ENCODE measurements around the gene TMPRSS6.

TMPRSS6 gene

DNA sequence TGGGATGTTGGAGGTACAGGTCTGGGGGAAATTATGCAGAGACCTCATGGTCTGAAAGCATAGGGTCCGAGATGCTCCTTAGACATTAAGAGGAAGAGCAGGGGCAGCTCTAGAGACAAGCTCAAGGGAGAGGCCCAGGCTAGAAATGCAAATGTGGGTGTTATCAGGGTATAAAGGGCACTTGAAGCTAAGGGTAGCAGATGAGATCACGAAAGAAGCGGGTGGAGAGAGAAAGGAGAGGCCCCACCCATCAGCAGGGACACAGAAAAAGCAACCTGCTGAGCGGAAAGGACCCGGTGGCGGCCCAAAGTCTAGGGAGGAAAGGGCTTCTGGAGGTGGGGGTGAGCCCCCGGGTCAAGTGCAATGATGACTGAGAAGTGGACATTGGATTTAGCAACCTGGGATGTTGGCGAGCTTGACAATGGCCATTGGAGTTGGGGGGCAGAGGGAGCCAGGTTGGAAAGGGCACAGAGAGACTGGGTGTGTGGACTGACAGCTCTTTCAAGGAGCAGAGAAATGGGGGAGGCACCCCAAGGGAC is 8.9 kb downstream of the TMPRSS6 start:
- Histone ChIP-seq H3K9me3 (ENCODE audit: insufficient read depth, low read length) (no peaks in the 10 kb centered on the region), H3K27me3 (ENCODE audit: low read length) (no peaks in the 10 kb centered on the region), H3K9me2 (replicated peaks; ENCODE audit: insufficient read depth, low read length) (no peaks in the 10 kb centered on the region), H3K36me3 (ENCODE audit: low read length) (no peaks in the 10 kb centered on the region), H3K79me2 (ENCODE audit: insufficient read depth, low read length) (no peaks in the 10 kb centered on the region), H3K4me3 (ENCODE audit: insufficient read depth, low read length, poor library complexity, severe bottlenecking) (no peak overlapping the region), H4K20me1 (ENCODE audit: low read depth, low read length) (no peaks in the 10 kb centered on the region), H2AFZ (ENCODE audit: low read depth, low read length, severe bottlenecking) (no peak overlapping the region), H3F3A (ENCODE audit: insufficient read depth) (no peaks in the 10 kb centered on the region), H3K4me2 (ENCODE audit: low read depth, low read length, poor library complexity, severe bottlenecking) (no peak overlapping the region), H3K27ac (ENCODE audit: low read depth, low read length) (no peak overlapping the region), H3K9ac (ENCODE audit: low read length) (no peak overlapping the region)
- TF ChIP-seq EZH2phosphoT487 (conservative IDR thresholded peaks at IDR 0.05; ENCODE audit: low read length): no peak
- TF ChIP-seq, protein P1, sequence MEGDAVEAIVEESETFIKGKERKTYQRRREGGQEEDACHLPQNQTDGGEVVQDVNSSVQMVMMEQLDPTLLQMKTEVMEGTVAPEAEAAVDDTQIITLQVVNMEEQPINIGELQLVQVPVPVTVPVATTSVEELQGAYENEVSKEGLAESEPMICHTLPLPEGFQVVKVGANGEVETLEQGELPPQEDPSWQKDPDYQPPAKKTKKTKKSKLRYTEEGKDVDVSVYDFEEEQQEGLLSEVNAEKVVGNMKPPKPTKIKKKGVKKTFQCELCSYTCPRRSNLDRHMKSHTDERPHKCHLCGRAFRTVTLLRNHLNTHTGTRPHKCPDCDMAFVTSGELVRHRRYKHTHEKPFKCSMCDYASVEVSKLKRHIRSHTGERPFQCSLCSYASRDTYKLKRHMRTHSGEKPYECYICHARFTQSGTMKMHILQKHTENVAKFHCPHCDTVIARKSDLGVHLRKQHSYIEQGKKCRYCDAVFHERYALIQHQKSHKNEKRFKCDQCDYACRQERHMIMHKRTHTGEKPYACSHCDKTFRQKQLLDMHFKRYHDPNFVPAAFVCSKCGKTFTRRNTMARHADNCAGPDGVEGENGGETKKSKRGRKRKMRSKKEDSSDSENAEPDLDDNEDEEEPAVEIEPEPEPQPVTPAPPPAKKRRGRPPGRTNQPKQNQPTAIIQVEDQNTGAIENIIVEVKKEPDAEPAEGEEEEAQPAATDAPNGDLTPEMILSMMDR (IDR thresholded peaks at IDR 0.05; ENCODE audit: insufficient read depth, low read length, poor library complexity, severe bottlenecking): no peak

DNA sequence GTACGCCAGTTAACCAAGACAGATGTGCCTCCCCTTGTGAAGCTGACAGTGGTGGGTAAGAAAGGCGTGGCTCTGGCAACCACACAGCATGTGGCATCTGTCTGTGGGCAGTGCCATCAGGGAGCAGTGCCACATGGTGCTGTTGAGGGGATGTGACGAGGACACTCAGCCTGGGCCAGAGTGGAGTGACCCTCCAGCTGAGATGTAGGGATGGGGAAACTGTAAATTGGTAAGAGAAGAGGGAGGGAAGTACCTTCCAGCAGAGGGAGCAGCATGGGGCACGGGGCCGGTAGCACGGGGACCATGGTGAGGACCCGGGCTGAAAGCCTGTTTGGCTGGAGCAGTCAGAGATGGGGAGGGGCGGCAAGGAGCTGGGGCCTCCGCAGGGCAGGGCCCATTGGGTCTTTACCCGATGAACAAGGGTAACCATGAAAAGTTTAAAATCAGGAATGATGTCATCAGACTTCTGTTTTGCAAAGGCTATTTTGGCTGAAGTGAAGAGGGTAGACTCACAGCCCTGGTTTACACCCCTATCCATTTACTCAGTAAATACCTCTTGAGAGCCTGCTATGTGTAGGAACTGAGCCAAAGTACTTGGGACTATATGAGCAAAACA is 10.4 kb downstream of the TMPRSS6 start:
- H3K4me3 ChIP-seq (ENCODE audit: insufficient read depth, low read length, poor library complexity, severe bottlenecking): no peak overlapping the region
- no peak overlapping the region for H3K4me2 ChIP-seq (ENCODE audit: low read depth, low read length, poor library complexity, severe bottlenecking)
- H3K36me3 ChIP-seq (ENCODE audit: low read length): no peaks in the 10 kb centered on the region
- no peaks in the 10 kb centered on the region for H3K79me2 ChIP-seq (ENCODE audit: insufficient read depth, low read length)
- H3F3A ChIP-seq (ENCODE audit: insufficient read depth): no peaks in the 10 kb centered on the region
- H4K20me1 ChIP-seq (ENCODE audit: low read depth, low read length): no peaks in the 10 kb centered on the region
- H3K27ac ChIP-seq (ENCODE audit: low read depth, low read length): no peak overlapping the region
- TF ChIP-seq EZH2phosphoT487 (conservative IDR thresholded peaks at IDR 0.05; ENCODE audit: low read length): no peak
- TF ChIP-seq, protein P1 (IDR thresholded peaks at IDR 0.05; ENCODE audit: insufficient read depth, low read length, poor library complexity, severe bottlenecking): no peak
- H3K9me3 ChIP-seq (ENCODE audit: insufficient read depth, low read length): no peaks in the 10 kb centered on the region
- no peaks in the 10 kb centered on the region for H3K27me3 ChIP-seq (ENCODE audit: low read length)
- H3K9me2 ChIP-seq (replicated peaks; ENCODE audit: insufficient read depth, low read length): no peaks in the 10 kb centered on the region
- no peak overlapping the region for H3K9ac ChIP-seq (ENCODE audit: low read length)
- H2AFZ ChIP-seq (ENCODE audit: low read depth, low read length, severe bottlenecking): no peak overlapping the region

DNA sequence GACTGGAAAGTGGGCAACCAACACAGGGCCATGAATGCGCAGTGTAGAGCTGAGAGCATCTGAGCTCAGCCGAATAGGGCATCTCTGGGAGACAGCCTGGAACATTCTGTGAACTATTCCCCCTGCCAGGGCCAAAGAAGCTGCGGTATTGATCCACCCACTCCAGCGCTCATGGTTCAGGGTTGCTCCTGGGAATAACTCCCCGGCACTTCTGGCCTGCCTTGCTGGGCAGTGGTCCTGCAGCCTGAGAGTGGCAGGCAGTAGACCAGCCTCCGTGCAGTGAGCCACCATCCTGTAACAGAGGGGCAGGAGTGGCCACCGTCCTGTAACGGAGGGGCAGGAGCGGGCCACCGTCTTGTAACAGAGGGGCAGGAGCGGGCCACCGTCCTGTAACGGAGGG is 12.2 kb downstream of the TMPRSS6 start:
- no peak overlapping the region for H3K27ac ChIP-seq (ENCODE audit: low read depth, low read length)
- H3K9ac ChIP-seq (ENCODE audit: low read length): no peak overlapping the region
- no peak for TF ChIP-seq EZH2phosphoT487 (conservative IDR thresholded peaks at IDR 0.05; ENCODE audit: low read length)
- TF ChIP-seq, protein P1 (IDR thresholded peaks at IDR 0.05; ENCODE audit: insufficient read depth, low read length, poor library complexity, severe bottlenecking): no peak
- no peaks in the 10 kb centered on the region for H3K9me2 ChIP-seq (replicated peaks; ENCODE audit: insufficient read depth, low read length)
- H3K36me3 ChIP-seq (ENCODE audit: low read length): no peaks in the 10 kb centered on the region
- H3F3A ChIP-seq (ENCODE audit: insufficient read depth): no peaks in the 10 kb centered on the region
- no peaks in the 10 kb centered on the region for H3K27me3 ChIP-seq (ENCODE audit: low read length)
- no peaks in the 10 kb centered on the region for H3K79me2 ChIP-seq (ENCODE audit: insufficient read depth, low read length)
- H3K4me2 ChIP-seq (ENCODE audit: low read depth, low read length, poor library complexity, severe bottlenecking): no peak overlapping the region
- H3K9me3 ChIP-seq (ENCODE audit: insufficient read depth, low read length): no peaks in the 10 kb centered on the region
- H4K20me1 ChIP-seq (ENCODE audit: low read depth, low read length): no peaks in the 10 kb centered on the region
- no peak overlapping the region for H3K4me3 ChIP-seq (ENCODE audit: insufficient read depth, low read length, poor library complexity, severe bottlenecking)
- no peak overlapping the region for H2AFZ ChIP-seq (ENCODE audit: low read depth, low read length, severe bottlenecking)

Data from SU-DHL-6 (cell line).